RWPE2 (cell line): ENCODE measurements around the gene EHD4.

Source experiments
- ATAC-seq: fragments of 200-7000 bp; cut with Tn5 transposase; 3 replicates; pipeline ENCODE4 v1.9.1; 2021; ENCODE audit warnings: low read depth
- DNase-seq: peaks from one replicate; pipeline ENCODE4 v3.0.0-alpha.2; 2020; ENCODE audit warnings: low spot score
- H3K27ac ChIP-seq: fragments of 450-650 bp; 2 replicates; pipeline ENCODE4 v1.5.1; 2017; ENCODE audit warnings: mild to moderate bottlenecking; ENCODE audit not compliant: poor library complexity, severe bottlenecking
- H3K27me3 ChIP-seq: fragments of 250-450 bp; sonication (Bioruptor Pico); 2 replicates; pipeline ENCODE4 v1.5.1; 2021; ENCODE audit warnings: mild to moderate bottlenecking, moderate library complexity; ENCODE audit not compliant: insufficient read depth, poor library complexity, severe bottlenecking
- H3K36me3 ChIP-seq: fragments of 250-450 bp; sonication (Bioruptor Pico); 2 replicates; pipeline ENCODE4 v1.5.1; 2020; ENCODE audit warnings: low read depth, mild to moderate bottlenecking, moderate library complexity
- H3K4me1 ChIP-seq: fragments of 250-450 bp; sonication (Bioruptor Pico); 2 replicates; pipeline ENCODE4 v1.5.1; 2021; ENCODE audit warnings: mild to moderate bottlenecking, moderate library complexity; ENCODE audit not compliant: insufficient read depth, poor library complexity, severe bottlenecking
- H3K4me3 ChIP-seq: fragments of 250-450 bp; sonication (Bioruptor Pico); 2 replicates; pipeline ENCODE4 v1.5.1; 2021; ENCODE audit warnings: mild to moderate bottlenecking, moderate library complexity; ENCODE audit not compliant: severe bottlenecking
- H3K9me3 ChIP-seq: fragments of 250-450 bp; sonication (Bioruptor Pico); 2 replicates; pipeline ENCODE4 v1.5.1; 2021; ENCODE audit warnings: mild to moderate bottlenecking, moderate library complexity; ENCODE audit not compliant: severe bottlenecking
- CTCF ChIP-seq: fragments of 450-650 bp; IDR thresholded peaks from one replicate; pipeline ENCODE4 v1.5.1; 2017; ENCODE audit warnings: mild to moderate bottlenecking, moderate library complexity; ENCODE audit not compliant: poor library complexity, severe bottlenecking

The EHD4 gene

DNA sequence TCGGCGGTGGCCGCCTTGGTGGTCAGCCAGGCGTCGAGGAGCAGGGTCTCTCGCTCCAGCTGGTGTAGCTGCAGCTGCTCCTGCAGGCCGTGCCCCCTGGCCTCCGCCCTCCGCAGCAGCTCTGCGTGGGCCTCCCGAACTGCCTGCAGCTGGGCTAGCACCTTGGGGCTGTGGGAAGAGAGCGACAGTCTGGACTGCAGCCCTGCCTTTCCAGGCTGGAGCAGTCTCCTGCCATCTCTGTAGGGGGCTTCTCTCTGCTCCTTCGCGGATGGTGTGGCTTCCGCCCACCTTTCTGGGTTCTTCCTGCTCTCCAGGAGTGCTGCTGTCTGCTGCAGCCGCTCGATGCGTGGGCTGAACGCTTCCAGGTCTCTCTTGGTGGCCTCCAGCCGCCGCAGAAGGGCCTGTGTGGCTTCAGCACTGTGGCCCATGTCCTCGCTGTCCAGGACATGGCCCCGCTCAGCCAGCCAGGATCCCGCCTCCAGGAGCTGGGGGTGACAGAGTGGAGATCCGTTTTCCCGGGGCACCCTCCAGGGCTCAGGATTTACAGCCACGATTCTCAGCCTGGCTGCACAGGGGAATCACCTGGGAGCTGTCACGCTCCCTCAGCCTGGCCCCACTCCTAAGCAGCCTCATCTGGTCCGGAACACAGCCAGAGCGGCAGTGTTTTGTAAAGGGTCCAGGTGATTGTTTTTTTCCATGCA lies 116.9 kb downstream of the EHD4 start:
- ATAC-seq: no peak
- Histone ChIP-seq H3K27me3 (no peaks in the 10 kb centered on the region), H3K27ac (no peak overlapping the region)

DNA sequence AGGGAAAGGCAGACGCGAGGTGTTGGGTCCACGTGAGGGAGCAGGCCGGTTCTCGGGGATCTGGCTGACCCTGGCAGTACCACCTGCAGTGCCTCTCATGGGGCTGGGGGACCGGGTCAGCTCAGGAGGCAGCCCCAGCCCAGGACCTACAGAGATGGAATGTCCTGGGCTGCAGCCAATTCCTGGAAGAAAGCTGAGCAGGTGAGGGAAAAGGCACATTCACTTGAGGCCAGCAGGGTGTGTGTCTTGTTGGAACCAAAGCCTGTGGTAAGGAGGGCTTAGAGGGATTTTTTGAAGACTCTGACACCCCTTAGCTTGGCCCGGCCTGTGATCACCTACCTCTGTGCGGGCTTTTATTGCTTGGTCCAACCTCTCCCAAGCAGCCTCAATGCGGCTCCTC lies 117.9 kb downstream of the EHD4 start:
- ATAC-seq: no peak
- peaks cover 8% of the 10 kb centered on the region for H3K4me1 ChIP-seq

More for the DNA sequence above, 116.9 kb downstream of the EHD4 start:
- Histone ChIP-seq H3K4me1 (no peaks in the 10 kb centered on the region), H3K4me3 (no peak overlapping the region), H3K9me3 (no peaks in the 10 kb centered on the region), H3K36me3 (no peaks in the 10 kb centered on the region)
- no peak for DNase-seq
- TF ChIP-seq CTCF: no peak

DNA sequence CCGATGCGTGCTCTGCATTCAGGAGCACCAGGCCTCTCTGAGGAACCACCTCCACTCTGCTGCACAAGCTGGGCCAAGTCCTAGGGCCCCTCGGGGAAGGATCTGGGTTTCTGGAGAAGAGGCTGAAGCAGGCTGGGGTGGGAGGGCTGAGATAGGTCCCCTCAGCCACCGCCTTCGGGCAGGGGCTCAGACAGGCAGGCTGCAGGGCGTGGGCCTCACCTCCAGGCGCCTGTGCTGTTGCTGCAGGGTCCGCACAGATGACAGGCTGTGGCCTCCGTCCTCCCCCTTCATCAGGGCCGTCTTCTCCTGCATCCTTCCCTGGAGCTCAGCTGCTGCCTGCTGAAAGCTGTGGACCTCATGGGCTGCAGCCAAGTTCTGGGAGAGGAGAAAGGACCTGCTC lies 118.5 kb downstream of the EHD4 start:
- ATAC-seq (no peak), DNase-seq (no peak)
- Histone ChIP-seq H3K27me3 (no peaks in the 10 kb centered on the region), H3K4me3 (no peak overlapping the region), H3K9me3 (no peaks in the 10 kb centered on the region), H3K4me1 (peaks cover 13% of the 10 kb centered on the region), H3K36me3 (no peaks in the 10 kb centered on the region), H3K27ac (no peak overlapping the region)
- TF ChIP-seq CTCF: no peak

More for the DNA sequence above, 117.9 kb downstream of the EHD4 start:
- H3K36me3 ChIP-seq: no peaks in the 10 kb centered on the region
- DNase-seq: no peak
- H3K9me3 ChIP-seq: no peaks in the 10 kb centered on the region
- no peak overlapping the region for H3K4me3 ChIP-seq
- no peaks in the 10 kb centered on the region for H3K27me3 ChIP-seq
- no peak overlapping the region for H3K27ac ChIP-seq
- no peak for TF ChIP-seq CTCF

DNA sequence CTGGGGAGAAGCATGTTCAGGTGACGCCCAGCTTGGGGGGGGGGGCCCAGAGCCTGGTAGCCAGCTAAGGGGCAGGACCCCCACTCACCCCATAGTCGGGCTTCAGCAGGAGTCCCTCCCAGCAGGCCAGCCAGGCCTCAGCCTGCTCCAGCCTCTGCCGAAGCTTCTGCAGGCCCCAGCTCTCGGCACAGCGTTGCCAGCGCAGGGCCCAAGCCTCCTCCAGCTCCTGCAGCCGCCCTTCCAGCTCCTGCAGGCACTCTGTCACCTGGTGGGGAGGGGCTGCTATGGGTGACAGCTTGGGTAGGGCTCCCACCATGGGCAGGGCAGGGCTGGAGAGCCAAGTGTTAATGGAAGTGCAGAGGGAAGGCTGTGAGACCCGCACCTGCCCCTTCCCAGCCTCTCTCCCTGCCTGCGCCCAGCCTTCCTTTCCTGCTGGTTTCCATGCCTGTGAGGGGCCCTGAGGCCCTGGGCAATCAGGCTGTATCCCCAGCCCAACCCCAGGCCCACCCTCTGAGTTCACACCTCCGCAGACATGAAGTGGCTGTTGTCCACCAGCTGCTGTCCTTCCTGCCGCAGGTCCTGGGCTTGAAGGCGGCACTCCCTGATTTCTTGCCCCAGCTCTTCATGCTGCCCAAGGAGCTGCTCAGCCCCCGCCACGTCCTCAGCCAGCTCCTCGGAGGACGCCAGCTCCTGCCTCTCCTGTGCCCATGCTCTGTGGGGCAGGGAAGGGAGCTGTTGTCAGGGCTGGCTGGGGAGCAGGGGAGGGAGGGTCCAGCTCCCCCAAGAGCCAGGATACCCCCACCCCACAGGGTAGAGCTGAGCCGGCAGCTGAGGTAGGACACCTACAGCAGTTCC lies 119.4 kb downstream of the EHD4 start:
- Histone ChIP-seq H3K4me1 (peaks cover 13% of the 10 kb centered on the region), H3K36me3 (no peaks in the 10 kb centered on the region), H3K27ac (no peak overlapping the region), H3K9me3 (no peaks in the 10 kb centered on the region), H3K4me3 (no peak overlapping the region), H3K27me3 (no peaks in the 10 kb centered on the region)
- no peak for ATAC-seq
- no peak for TF ChIP-seq CTCF
- DNase-seq: no peak
